Activated T-cell treated with anti-CD3 and anti-CD28 coated beads, Interleukin-2, amount 50 U/mL, for 48 hours (primary cell): ENCODE results near the gene LCN2.
"Not testable (repeated sequence)": the region's sequence is repeated elsewhere in the genome, so short reads cannot be mapped to it uniquely, and the experiment has no call there.

Source experiments
- DNase-seq, 2 experiments: peaks; one replicate each; pipeline ENCODE4 v3.0.0-alpha.2; 2020

Gene LCN2

GRCh38 chr9:128149001-128149701, at the start of gene LCN2:
LCN2 (plus strand) TSS chr9:128149453; CDS start chr9:128149526, 73 bp downstream.
- no peak for DNase-seq

- no peak for DNase-seq
These were observed 49.2 kb upstream of the LCN2 start for GRCh38 chr9:128099932-128100491.

DNA sequence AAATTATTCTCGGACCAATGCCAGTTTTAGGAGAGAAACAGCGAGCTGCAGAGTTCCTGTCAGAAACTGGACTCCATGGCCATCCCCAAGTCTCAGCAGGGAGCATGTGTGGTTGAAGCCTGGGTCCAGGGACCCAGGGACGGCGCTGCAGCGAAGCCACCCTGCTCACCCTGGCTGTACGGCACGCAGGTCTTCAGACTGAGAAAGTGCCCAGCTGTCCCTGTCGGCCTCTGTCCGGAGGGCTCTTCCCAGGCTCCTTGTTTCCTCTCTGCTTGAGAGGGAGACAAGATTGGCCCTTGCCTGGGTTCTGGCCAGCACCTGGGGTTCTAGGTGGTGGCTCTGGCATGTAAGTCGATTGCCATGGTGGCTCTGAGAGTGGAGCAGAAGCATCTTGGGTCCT, 48.7 kb upstream of the LCN2 start:
- no peak for DNase-seq

- no peak for DNase-seq
These were observed 48.0 kb upstream of the LCN2 start for GRCh38 chr9:128101231-128101661.

DNA sequence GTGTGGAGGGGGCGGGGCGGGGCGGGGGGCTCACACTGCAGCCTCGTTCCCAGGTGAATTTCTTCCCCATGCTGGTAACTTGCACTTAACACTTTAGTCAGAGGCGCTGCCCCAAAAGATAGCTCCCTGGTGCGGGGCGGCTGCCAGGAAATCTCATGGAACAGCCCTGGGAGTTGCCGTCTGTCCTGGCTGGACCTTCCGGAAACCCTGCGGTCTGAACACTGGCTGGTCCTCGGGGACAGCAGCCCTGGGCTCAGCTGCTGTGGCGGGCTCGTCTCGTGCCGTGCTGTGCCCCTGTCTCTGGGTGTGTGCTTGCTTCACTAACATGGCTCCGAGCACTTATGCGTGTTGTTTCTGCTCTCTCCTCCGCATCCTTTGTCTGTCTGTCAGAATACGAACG, 47.6 kb upstream of the LCN2 start:
- DNase-seq = no peak

DNA sequence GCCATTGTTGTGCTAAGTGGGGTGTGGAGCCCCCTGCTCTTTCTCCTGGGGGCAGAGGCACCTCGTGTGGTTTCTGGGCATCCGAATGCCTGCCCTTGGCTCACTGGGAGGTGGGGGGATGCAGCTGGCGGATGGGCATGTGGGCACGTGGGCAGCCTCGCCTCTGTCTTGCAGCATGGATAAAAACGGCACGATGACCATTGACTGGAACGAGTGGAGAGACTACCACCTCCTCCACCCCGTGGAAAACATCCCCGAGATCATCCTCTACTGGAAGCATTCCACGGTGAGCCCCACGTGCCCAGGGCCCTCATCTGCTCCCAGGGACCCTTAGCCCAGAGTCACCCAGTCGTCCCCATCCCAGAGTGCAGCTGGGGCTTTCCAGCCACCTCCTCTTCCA, 47.1 kb upstream of the LCN2 start:
- no peak for DNase-seq

- DNase-seq = no peak
These were observed 46.2 kb upstream of the LCN2 start for GRCh38 chr9:128102861-128103588.

DNA sequence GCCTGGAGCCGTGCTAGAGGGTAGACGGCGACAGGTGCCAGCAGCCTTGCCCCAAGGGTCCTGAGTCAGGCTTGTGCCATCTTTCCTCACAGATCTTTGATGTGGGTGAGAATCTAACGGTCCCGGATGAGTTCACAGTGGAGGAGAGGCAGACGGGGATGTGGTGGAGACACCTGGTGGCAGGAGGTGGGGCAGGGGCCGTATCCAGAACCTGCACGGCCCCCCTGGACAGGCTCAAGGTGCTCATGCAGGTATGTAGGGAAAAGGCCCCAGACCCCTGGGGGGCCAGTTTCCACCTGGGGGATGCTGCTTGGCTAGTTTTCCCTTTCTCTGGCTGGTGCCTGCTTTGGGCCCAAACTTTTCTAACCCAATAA, 45.7 kb upstream of the LCN2 start:
- DNase-seq = peak; percentile 51 to 60

DNA sequence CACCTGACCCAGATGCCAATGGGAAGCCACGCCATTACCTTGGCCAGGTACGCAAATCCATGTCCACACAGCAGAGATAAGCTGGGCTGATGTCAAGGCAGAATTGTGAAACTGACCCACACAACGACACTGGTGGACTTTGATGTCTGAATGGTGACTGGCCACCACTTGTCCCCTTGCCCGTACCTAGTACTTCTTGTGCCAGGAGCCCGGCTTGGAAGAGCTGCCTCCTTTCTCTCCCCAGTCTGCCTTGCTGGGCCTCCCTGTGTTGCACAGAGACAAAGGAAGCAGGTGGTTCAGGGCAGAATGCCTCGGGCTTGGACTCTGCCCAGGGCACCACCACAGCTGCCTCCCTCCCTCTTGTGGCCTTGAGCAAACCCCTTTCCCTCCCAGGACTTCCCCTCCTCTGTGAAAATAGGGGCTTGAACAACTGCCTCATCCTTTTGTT, 45.1 kb upstream of the LCN2 start:
- no peak for DNase-seq

- DNase-seq = no peak
These were observed 43.6 kb upstream of the LCN2 start for GRCh38 chr9:128105538-128106175.

- DNase-seq = no peak
These were observed 42.9 kb upstream of the LCN2 start for GRCh38 chr9:128106181-128106939.

DNA sequence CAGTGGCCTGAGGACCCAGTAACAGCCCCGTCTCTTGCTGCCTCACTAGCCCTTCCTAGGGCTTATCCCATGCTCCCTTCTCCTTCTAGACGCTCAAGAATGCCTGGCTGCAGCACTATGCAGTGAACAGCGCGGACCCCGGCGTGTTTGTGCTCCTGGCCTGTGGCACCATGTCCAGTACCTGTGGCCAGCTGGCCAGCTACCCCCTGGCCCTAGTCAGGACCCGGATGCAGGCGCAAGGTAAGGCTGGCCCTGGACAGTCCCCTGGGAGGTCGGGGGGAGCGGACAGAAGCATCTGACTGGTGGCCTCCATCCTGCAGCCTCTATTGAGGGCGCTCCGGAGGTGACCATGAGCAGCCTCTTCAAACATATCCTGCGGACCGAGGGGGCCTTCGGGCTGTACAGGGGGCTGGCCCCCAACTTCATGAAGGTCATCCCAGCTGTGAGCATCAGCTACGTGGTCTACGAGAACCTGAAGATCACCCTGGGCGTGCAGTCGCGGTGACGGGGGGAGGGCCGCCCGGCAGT, 42.2 kb upstream of the LCN2 start:
- DNase-seq = no peak

GRCh38 chr9:128107468-128108268, 41.6 kb upstream of the LCN2 start:
- DNase-seq = no peak

GRCh38 chr9:128108269-128109049, 40.8 kb upstream of the LCN2 start:
- DNase-seq = no peak

- no peak for DNase-seq
These were observed 40.1 kb upstream of the LCN2 start for GRCh38 chr9:128109050-128109709.

DNA sequence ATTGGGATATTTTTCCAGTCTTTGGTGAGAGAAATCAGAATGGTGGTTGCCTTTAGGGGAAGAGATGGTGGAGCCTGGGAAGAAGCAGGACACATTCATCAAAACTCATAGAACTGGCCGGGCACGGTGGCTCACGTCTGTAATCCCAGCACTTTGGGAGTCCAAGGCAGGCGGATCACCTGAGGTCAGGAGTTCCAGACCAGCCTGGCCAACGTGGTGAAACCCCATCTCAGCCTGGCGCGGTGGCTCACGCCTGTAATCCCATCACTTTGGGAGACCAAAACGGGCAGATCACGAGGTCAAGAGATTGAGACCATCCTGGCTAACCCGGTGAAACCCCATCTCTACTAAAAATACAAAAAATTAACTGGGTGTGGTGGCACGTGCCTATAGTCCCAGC, 37.5 kb upstream of the LCN2 start:
- DNase-seq = not testable (repeated sequence)

- DNase-seq = no peak
These were observed 35.5 kb upstream of the LCN2 start for GRCh38 chr9:128113526-128114325.

DNA sequence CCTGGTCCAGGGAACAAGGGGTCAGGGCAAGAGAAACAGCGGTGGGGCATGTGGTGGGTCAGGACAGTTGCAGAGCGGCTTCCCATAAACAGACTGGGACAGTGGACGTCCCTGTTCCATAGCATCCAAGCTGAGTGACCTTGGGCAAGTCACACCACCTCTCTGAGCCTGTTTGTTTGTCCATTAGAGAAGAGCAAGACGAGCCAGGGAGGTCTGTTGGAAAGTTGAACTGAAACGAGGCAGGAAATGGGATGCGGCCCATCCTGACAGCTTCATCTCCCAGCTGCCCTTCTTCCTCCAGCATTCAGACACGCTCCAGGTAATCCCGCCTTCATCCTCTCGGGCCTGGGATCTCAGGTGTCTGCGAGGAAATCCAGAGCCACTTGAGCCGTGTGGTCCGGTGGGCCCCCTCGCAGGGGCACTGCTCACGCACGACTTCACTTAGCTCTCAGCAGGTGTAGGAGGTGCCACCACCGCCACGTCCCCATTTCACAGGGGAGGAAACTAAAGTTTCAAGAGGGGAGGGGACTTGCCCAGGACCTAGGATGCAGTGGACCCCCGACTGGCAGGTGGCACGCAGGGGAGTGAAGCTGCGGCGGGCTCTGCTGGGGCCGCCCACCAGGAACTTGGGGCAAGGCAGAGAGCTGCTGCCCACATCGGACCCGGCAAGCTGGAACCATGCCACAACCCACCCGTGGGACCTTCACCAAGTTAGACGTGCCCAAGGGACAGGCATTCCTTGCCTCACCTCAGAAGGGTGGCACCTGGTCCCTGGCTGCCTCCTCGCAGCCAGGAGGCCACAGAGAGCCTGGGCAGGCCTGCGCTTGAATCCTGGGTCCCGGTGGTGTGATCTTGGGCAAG, 34.7 kb upstream of the LCN2 start:
- DNase-seq = no peak
